HG02884 (cell line): ENCODE results near the gene MAGEA11.
"Not testable (repeated sequence)": the region's sequence is repeated elsewhere in the genome, so short reads cannot be mapped to it uniquely, and the experiment has no call there.

Experiments used
- ATAC-seq: cut with Tn5 transposase; IDR thresholded peaks from one replicate; pipeline ENCODE4 v1.9.1; 2021; ENCODE audit warnings: mild to moderate bottlenecking, moderate library complexity; ENCODE audit not compliant: unreplicated experiment

The MAGEA11 gene, protein sequence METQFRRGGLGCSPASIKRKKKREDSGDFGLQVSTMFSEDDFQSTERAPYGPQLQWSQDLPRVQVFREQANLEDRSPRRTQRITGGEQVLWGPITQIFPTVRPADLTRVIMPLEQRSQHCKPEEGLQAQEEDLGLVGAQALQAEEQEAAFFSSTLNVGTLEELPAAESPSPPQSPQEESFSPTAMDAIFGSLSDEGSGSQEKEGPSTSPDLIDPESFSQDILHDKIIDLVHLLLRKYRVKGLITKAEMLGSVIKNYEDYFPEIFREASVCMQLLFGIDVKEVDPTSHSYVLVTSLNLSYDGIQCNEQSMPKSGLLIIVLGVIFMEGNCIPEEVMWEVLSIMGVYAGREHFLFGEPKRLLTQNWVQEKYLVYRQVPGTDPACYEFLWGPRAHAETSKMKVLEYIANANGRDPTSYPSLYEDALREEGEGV

DNA sequence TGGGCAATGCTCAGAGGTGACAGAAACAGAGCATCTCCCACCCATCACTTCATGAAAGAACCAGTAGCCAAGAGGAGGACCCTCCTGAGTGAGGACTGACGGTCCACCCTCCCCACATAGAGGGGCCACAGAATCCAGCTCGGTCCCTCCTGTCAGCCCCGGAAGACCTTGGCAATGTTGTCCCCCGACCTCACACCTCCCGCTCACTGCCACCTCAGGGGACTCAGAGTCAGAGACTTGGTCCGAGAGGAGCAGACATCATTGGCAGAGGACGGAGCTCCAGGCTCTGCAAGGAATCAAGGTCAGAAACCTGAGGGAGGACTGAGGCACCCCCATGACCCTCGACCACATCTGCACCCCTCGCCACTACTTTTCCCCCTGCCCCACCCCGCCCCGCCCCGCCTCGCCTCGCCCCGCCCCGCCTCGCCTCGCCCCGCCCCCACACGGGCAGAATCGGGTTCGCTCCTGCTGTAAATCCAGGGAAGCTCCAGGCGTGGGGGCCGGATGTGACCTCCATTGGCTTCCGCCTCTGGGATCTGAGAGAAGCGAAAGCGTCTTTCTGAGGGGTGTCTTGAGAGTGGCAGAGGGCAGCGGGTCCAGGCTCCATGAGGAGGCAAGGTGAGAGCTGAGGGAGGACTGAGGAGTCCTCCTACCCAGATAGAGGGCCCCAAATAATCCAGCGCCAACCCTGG lies at the start of gene MAGEA11:
MAGEA11 (plus strand) TSS at position 516 of the 692 bp plus-strand sequence. CDS start 1,100 bp downstream, outside the sequence.
- no peak for ATAC-seq

DNA sequence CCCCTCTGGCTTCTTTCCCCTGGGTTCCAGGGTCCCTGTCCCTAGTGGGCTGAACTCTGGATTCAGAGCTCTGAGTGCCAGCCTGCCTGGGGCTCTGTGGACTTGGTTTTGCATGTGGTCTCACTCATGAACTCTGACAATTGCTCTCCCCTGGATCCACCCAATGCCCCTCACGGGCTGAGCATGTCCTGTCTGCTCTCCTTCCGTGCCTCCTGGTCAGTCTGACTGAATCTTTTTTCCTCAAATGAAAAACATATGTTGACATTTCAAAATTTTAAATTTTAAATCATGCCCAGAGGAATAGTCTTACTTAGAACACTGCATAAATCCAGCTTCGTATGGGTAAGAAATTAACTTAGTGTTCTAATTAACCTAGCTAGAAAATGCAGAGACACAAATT lies 36.8 kb upstream of the MAGEA11 start:
- ATAC-seq, result not testable (repeated sequence)

GRCh38 chrX:149675554-149675953 lies 36.3 kb upstream of the MAGEA11 start:
- ATAC-seq, result not testable (repeated sequence)

GRCh38 chrX:149679164-149679678 lies 32.6 kb upstream of the MAGEA11 start:
- not testable (repeated sequence) for ATAC-seq

DNA sequence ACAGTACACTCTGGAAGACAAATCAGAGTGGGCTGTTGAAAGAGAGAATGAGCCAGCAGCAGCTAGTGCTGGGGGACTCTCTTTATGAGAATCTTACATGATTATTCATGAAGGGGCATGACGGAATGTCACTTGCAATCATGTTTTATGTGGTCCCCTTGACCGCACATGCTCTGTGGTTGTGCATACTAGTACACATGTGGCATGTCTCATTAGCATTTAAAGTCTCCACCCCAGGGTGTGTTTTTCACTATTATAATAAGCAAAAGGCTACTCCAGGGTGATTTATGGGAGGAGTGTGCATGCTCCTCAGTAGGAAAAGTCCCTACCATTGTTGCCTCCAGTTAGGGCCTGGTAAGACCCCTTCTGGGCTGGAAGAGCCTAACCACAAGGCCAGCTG lies 30.7 kb upstream of the MAGEA11 start:
- ATAC-seq, result no peak

GRCh38 chrX:149682031-149682430 lies 29.8 kb upstream of the MAGEA11 start:
- no peak for ATAC-seq

GRCh38 chrX:149682956-149683947 lies 28.6 kb upstream of the MAGEA11 start:
- ATAC-seq, result no peak

DNA sequence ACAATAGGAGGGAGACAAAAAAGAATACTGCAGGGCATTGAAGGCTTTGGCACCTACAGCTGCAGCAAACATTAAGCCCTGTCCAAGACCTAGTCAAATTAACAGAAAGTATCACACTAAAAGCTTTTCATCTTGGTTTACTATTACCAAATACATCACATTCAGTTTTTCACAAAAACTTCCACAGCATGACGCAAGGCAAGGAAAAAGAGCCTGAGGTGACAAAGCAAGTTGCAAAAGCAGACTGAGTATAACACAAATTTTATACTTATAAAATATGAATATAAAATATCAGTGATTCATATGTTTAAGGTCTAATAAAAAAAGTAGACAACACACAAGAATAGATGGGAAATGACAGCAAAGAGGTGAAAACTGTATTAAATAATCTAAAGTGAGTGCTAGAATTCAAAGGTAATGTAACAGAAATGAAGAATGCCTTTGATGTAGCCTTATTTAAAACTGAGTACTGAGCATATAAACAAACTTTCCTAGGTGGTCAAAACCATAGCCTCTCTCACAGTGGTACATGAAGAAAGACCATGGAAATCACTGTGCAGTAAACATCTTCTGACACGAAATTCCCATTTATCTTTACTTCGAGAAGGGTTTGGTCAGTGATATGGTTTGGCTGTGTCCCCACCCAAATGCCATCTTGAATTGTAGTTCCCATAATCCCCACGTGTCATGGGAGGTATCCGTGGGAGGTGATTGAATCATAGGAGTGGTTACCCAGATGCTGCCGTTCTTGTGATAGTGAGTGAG lies 27.7 kb upstream of the MAGEA11 start:
- ATAC-seq, result no peak

- no peak for ATAC-seq
Observed at GRCh38 chrX:149687991-149688390, 23.9 kb upstream of the MAGEA11 start.

DNA sequence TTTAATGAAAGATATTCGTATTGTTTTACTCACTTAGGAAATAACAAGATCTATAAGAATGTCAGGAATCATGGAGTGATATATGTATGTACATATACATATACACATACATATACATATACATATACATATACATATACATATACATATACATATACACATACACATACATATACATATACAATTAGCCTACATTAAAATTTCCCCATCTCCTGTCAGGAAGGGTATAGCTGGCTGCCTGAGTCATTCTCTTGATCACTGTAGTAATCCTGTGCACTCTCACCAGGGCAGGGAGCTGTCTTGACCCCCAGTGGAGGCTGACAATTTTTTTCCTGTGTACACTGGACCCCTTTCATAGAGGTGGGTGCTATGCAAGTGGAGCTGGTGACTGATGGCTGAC lies 23.3 kb upstream of the MAGEA11 start:
- ATAC-seq, result no peak

GRCh38 chrX:149691794-149692193 lies 20.1 kb upstream of the MAGEA11 start:
- ATAC-seq, result no peak

DNA sequence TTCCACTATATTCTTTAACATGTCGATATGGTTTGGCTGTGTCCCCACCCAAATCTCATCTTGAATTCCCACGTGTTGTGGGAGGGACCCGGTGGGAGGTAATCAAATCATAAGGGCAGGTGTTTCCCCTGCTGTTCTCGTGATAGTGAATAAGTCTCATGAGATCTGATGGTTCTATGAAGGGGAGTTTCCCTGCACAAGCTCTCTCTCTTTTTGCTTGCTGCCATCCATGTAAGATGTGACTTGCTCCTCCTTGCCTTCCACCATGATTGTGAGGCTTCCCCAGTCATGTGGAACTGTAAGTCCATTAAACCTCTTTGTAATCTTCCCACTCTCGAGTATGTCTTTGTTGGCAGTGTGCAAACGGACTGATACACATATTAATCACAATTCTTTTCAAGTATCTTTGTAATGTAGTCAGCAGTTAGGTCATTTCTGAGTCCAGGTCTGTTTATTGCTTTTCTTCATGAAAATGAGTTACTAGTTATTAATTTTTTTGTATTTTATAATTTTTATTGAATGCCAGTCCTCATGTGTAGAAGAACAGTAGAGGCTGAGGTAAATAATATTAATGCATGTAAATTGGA lies 19.1 kb upstream of the MAGEA11 start:
- ATAC-seq, result not testable (repeated sequence)

DNA sequence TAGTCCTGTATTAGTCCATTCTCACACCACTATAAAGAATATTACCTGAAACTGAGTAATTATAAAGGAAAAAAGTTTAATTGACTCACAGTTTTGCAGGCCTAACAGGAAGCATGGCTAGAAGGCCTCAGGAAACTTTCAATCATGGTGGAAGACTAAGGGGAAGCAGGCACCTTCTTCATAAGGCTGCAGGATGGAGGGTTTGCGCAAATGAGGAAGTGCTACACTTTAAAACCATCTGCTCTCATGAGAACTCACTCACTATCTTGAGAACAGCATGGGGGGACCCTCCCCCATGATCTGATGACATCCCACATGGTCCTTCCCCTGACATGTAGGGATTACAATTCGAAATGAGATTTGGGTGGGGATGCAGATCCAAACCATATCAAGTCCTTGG lies 12.1 kb upstream of the MAGEA11 start:
- ATAC-seq, result no peak

- ATAC-seq, result no peak
Observed at GRCh38 chrX:149704664-149705063, 7.2 kb upstream of the MAGEA11 start.

- no peak for ATAC-seq
Observed at GRCh38 chrX:149707147-149707901, 4.5 kb upstream of the MAGEA11 start.

DNA sequence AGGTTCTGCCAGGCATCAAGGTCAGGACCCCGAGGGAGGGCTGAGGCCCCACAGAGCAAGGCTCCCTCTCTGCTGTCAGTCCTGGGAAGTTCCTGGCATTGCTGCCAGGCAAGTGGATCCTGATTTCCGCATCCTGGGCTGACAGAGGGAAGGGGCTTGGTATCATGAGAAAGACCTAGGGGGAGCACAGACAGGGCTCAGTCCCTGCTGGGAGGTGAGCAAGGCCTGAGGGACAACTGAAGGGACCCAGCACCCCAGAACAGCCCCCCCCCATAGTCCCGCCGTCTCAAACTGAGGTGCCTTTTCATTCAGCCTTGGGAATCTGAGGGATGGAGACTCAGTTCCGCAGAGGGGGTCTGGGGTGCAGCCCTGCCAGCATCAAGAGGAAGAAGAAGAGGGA lies 971 bp downstream of the MAGEA11 start:
- ATAC-seq, result no peak

DNA sequence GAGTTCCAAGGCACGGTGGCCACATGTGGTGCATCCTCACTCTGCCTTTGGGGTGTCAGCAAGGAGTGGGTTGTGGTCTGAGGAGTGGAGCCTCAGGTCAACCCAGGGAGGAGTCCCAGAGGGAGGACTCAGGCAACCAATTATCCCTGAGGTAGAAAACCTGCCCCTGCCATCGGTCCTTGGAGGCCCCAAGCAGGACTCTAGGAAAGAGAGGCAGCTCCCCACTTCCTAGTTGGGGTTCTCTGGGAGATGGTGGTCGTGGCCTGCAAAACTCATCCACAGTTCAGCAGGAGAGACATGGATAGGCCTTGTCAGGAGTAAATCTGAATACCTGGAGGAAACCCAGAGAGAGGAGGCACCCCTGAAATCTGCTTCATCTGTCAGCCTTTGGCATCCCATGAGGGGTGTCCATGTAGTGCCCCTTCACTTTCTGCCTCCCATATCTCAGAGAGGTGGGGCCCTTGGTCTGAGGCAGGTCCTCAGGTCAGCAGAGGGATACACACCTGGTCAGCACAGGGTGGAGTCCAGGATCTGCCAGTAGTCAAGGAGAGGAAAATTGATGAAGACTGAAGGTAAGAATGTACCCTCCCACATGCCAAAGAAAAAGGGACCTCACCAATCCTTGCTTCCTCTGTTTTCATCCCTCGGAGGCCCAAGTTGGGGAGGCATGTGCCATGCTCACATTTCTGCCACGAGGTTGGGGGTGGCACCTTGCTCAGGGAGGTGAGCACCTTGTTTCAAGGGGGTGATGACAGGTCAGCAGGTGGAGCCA lies 1.6 kb downstream of the MAGEA11 start:
- ATAC-seq, result no peak

- ATAC-seq, result no peak
Observed at GRCh38 chrX:149715468-149715867, 3.6 kb downstream of the MAGEA11 start.
